OCI-LY1 (cell line): Measurements from ENCODE around the gene TMEM109.

ENCODE experiments used
- H2AFZ ChIP-seq: fragments of 200-600 bp; sonication (generic), shearing (Covaris generic); 2 replicates; pipeline ENCODE4 v1.6.0; 2014; ENCODE audit warnings: antibody characterized with exemption, mild to moderate bottlenecking, low read length
- H3F3A ChIP-seq: fragments of 200-600 bp; sonication (generic), shearing (Covaris generic); 2 replicates; pipeline ENCODE4 v1.6.0; 2014; ENCODE audit warnings: mild to moderate bottlenecking, antibody characterized with exemption, low read length, moderate library complexity; ENCODE audit not compliant: insufficient read depth
- H3K27ac ChIP-seq: fragments of 200-600 bp; sonication (generic); 2 replicates; pipeline ENCODE4 v1.5.1; 2014; ENCODE audit warnings: low read length, mixed run types, mild to moderate bottlenecking, low read depth; ENCODE audit not compliant: poor library complexity, severe bottlenecking
- H3K27me3 ChIP-seq: fragments of 200-600 bp; sonication (generic); 2 replicates; pipeline ENCODE4 v1.6.0; 2014; ENCODE audit warnings: antibody characterized with exemption, mild to moderate bottlenecking, low read length, moderate library complexity; ENCODE audit not compliant: insufficient read depth
- H3K36me3 ChIP-seq: fragments of 200-600 bp; sonication (generic); 2 replicates; pipeline ENCODE4 v1.6.1; 2014; ENCODE audit warnings: mild to moderate bottlenecking, antibody characterized with exemption, low read length, moderate library complexity, mixed read lengths; ENCODE audit not compliant: insufficient read depth
- H3K4me1 ChIP-seq: fragments of 200-600 bp; sonication (generic); 2 replicates; pipeline ENCODE4 v1.5.1; 2014; ENCODE audit warnings: mild to moderate bottlenecking, low read length, moderate library complexity; ENCODE audit not compliant: insufficient read depth, severe bottlenecking
- H3K4me2 ChIP-seq: fragments of 200-600 bp; sonication (generic), shearing (Covaris generic); 2 replicates; pipeline ENCODE4 v1.6.1; 2014; ENCODE audit warnings: low read length
- H3K4me3 ChIP-seq: fragments of 200-600 bp; sonication (generic); 2 replicates; pipeline ENCODE4 v1.5.1; 2014; ENCODE audit warnings: low read length, low read depth, mild to moderate bottlenecking, mixed read lengths; ENCODE audit not compliant: poor library complexity, severe bottlenecking
- H3K79me2 ChIP-seq: fragments of 200-600 bp; shearing (Covaris generic); 2 replicates; pipeline ENCODE4 v1.6.1; 2016; ENCODE audit warnings: mixed run types, low read length, mixed read lengths; ENCODE audit not compliant: insufficient read depth
- H3K9ac ChIP-seq: fragments of 200-600 bp; sonication (generic), shearing (Covaris generic); 2 replicates; pipeline ENCODE4 v1.6.1; 2014; ENCODE audit warnings: mild to moderate bottlenecking, low read length, mixed read lengths
- H3K9me2 ChIP-seq: fragments of 200-600 bp; sonication (generic), shearing (Covaris generic); 2 replicates; pipeline ENCODE4 v1.6.1; 2014; ENCODE audit warnings: low read depth, mild to moderate bottlenecking, low read length, mixed read lengths
- H3K9me3 ChIP-seq: fragments of 200-600 bp; shearing (Covaris generic); 2 replicates; pipeline ENCODE4 v1.6.1; 2014; ENCODE audit warnings: low read length, mixed read lengths
- H4K20me1 ChIP-seq: fragments of 200-600 bp; sonication (generic), shearing (Covaris generic); 2 replicates; pipeline ENCODE4 v1.6.0; 2016; ENCODE audit warnings: mild to moderate bottlenecking, low read length; ENCODE audit not compliant: insufficient read depth
- CTCF ChIP-seq: fragments of 200-600 bp; sonication (generic), shearing (Covaris generic); IDR thresholded peaks from 2 replicates; pipeline ENCODE4 v1.5.1; 2017; ENCODE audit warnings: mild to moderate bottlenecking, antibody characterized with exemption, low read length, moderate library complexity, mixed read lengths
- EZH2 ChIP-seq: fragments of 200-600 bp; sonication (generic), shearing (Covaris generic); IDR thresholded peaks from 2 replicates; pipeline ENCODE4 v1.8.0; 2017; ENCODE audit warnings: borderline replicate concordance, mixed run types, mild to moderate bottlenecking, antibody characterized with exemption, low read length, moderate library complexity, mixed read lengths

Gene TMEM109

GRCh38 chr11:60939855-60940254 is 25.9 kb downstream of the TMEM109 start:
- Histone ChIP-seq H3K27ac (no peak overlapping the region), H3K79me2 (no peaks in the 10 kb centered on the region), H3K4me1 (peaks cover 6% of the 10 kb centered on the region), H3K4me3 (no peak overlapping the region), H3K4me2 (no peak overlapping the region), H3K27me3 (peaks cover 17% of the 10 kb centered on the region; the same call in 1 of the 2 replicates), H3K9ac (no peak overlapping the region), H4K20me1 (no peaks in the 10 kb centered on the region), H3F3A (no peaks in the 10 kb centered on the region), H3K36me3 (no peaks in the 10 kb centered on the region), H3K9me3 (no peaks in the 10 kb centered on the region), H2AFZ (no peak overlapping the region), H3K9me2 (no peaks in the 10 kb centered on the region)
- no peak for TF ChIP-seq CTCF
- TF ChIP-seq EZH2 = no peak

- no peaks in the 10 kb centered on the region for H3F3A ChIP-seq
- no peak overlapping the region for H3K4me2 ChIP-seq
- no peak overlapping the region for H3K9ac ChIP-seq
- no peak overlapping the region for H3K27ac ChIP-seq
- H3K9me3 ChIP-seq = no peaks in the 10 kb centered on the region
- no peaks in the 10 kb centered on the region for H4K20me1 ChIP-seq
- no peaks in the 10 kb centered on the region for H3K9me2 ChIP-seq
- no peaks in the 10 kb centered on the region for H3K36me3 ChIP-seq
- H2AFZ ChIP-seq = no peak overlapping the region
- no peak overlapping the region for H3K4me3 ChIP-seq
- H3K4me1 ChIP-seq = peaks cover 6% of the 10 kb centered on the region
- H3K79me2 ChIP-seq = no peaks in the 10 kb centered on the region
- TF ChIP-seq CTCF (no peak), EZH2 (no peak)
- peaks cover 17% of the 10 kb centered on the region; the same call in 1 of the 2 replicates for H3K27me3 ChIP-seq
These were observed 27.6 kb downstream of the TMEM109 start for GRCh38 chr11:60941371-60942119.

- H3K79me2 ChIP-seq = no peaks in the 10 kb centered on the region
- no peaks in the 10 kb centered on the region for H3K9me2 ChIP-seq
- no peaks in the 10 kb centered on the region for H3F3A ChIP-seq
- H3K36me3 ChIP-seq = no peaks in the 10 kb centered on the region
- TF ChIP-seq EZH2 (no peak), CTCF (no peak)
- H3K27ac ChIP-seq = no peak overlapping the region
- no peak overlapping the region for H3K9ac ChIP-seq
- H3K4me2 ChIP-seq = no peak overlapping the region
- H3K4me3 ChIP-seq = no peak overlapping the region
- peaks cover 6% of the 10 kb centered on the region for H3K4me1 ChIP-seq
- H4K20me1 ChIP-seq = no peaks in the 10 kb centered on the region
- H3K27me3 ChIP-seq = peaks cover 17% of the 10 kb centered on the region; the same call in 1 of the 2 replicates
- H2AFZ ChIP-seq = no peak overlapping the region
- H3K9me3 ChIP-seq = no peaks in the 10 kb centered on the region
These were observed 28.3 kb downstream of the TMEM109 start for GRCh38 chr11:60942219-60942618.
